Measurements from ENCODE around the gene FKBP6.
A peak's percentile ranks its signal among the peaks of the same experiment; 100 is the strongest.

Gene FKBP6

DNA sequence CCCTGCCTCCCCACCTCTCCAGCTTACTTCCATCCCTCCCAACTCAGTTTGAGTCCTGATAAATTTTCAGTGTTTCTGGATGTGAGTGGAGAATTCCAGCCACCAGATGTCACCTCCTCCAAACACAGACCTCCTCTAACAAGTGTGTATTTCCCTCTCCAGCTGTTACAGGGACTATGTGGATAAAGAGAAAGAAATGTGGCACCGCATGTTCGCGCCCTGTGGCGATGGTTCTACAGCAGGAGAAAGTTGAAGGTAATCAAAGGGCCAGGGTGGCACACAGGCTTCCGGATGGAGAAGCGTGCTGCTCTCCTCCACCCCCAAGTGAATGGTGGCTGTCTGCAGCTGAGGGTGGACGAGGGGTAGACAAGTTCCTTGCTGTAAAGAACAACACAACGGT, 14.7 kb downstream of the FKBP6 start:
- H3K27me3 Mint-ChIP-seq = no peaks in the 10 kb centered on the region
- H3K4me3 Mint-ChIP-seq = no peak overlapping the region
- no peak overlapping the region for H3K27ac Mint-ChIP-seq

DNA sequence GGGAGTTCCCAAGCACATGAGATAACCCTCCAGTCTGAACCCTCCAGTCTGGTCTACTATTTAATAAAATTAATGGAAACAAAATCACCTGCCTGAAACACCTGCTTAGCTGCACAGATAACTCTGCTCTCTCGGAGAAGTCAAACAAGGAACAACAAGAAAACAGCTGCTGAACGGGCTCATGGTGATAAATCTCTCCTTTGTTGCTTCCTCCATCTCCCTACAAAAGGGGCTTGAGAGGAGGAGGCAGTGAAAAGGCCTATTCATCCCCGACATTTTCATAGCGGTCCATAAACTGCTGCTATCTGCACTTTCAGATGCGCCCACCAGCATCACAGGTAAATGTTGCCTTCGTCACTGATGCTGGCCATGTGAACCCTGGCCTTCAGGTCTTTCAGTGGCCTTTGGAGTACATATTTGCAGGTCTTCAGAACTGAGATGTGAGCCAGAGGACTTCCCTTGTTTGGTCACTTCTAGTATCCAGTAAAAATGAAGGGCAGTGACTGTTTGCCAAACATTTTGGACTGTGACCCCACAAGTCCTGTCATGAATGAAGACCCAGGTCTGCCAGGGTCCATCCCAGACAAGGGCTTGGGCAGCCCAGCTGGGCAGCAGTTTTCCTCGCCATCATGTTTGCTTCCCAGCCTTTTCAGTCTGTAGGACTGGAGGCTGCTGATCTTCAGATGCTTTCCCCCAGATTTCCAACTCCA, 15.9 kb downstream of the FKBP6 start:
- no peaks in the 10 kb centered on the region for H3K27me3 Mint-ChIP-seq
- no peaks in the 10 kb centered on the region for H3K4me1 Mint-ChIP-seq
- no peak overlapping the region for H3K4me3 Mint-ChIP-seq
- H3K27ac Mint-ChIP-seq = no peak overlapping the region
- H3K9me3 Mint-ChIP-seq = no peaks in the 10 kb centered on the region
- no peaks in the 10 kb centered on the region for H3K36me3 Mint-ChIP-seq

More for the DNA sequence above, 14.7 kb downstream of the FKBP6 start:
- H3K9me3 Mint-ChIP-seq = no peaks in the 10 kb centered on the region
- H3K36me3 Mint-ChIP-seq = no peaks in the 10 kb centered on the region
- H3K4me1 Mint-ChIP-seq = no peaks in the 10 kb centered on the region

DNA sequence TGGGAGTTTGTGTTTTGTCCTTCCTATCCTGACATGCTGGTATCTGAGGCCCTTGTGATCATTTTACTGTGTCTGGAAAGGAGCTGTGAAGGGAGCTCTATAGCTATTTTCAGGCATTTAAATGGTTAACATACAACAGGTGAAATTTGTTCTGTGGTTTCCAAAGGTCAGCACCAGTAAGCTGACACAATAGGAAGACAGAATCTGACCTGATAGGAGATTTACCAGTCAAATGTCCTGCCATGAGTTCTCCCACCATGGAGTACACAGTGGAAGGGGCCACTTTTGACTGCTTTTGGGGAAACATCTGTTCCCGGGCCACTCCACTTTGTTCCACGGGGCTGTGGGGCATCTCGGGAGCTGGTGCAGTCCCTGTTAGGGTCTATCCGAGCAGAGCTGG, 17.6 kb downstream of the FKBP6 start:
- no peak overlapping the region for H3K27ac Mint-ChIP-seq
- H3K27me3 Mint-ChIP-seq = no peaks in the 10 kb centered on the region
- H3K4me3 Mint-ChIP-seq = no peak overlapping the region
- H3K9me3 Mint-ChIP-seq = no peaks in the 10 kb centered on the region
- no peaks in the 10 kb centered on the region for H3K4me1 Mint-ChIP-seq
- H3K36me3 Mint-ChIP-seq = no peaks in the 10 kb centered on the region

DNA sequence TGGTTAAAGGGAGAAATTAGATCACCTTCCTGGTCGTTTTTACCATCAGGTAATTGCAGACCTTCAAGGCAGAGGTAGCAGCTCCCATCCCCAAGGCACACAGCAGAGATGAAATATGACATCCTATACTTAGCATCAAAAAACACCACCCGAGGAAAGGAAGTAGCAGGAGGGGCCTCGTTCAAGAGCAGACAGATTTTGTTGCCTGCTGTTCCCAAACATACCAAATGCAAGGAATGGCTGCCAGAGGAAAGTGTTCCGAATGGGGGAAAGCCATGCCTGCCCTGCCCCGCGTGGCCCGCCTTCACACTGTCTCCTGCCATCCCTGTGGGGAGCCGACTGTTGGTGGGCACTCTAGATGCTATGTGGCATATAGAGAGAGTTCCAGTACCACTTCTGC, 18.0 kb downstream of the FKBP6 start:
- Mint-ChIP-seq H3K36me3 (no peaks in the 10 kb centered on the region), H3K9me3 (no peaks in the 10 kb centered on the region), H3K4me1 (no peaks in the 10 kb centered on the region), H3K27ac (no peak overlapping the region), H3K4me3 (no peak overlapping the region), H3K27me3 (no peaks in the 10 kb centered on the region)

DNA sequence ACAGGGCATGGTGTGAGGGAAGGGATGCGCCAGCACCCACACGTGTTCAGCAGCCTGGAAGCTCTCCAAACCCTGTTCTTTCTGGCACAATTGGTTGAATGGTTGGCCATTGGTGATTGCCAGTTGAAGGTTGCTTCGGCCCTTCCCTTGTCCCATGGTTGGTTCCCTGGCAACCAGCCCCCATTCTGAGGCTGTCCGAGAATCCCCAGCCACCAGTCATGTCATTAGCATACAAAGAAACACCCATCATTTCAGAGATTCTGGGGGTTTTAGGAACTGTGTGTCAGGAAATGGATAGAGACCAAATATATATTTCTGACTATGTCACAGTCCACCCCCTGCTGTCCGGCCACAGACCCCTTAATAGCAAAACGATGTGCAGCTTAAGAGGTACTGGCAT, 21.8 kb downstream of the FKBP6 start:
- H3K27me3 Mint-ChIP-seq = no peaks in the 10 kb centered on the region
- H3K36me3 Mint-ChIP-seq = no peaks in the 10 kb centered on the region
- no peaks in the 10 kb centered on the region for H3K4me1 Mint-ChIP-seq
- no peak overlapping the region for H3K4me3 Mint-ChIP-seq
- H3K27ac Mint-ChIP-seq = no peak overlapping the region
- no peaks in the 10 kb centered on the region for H3K9me3 Mint-ChIP-seq

DNA sequence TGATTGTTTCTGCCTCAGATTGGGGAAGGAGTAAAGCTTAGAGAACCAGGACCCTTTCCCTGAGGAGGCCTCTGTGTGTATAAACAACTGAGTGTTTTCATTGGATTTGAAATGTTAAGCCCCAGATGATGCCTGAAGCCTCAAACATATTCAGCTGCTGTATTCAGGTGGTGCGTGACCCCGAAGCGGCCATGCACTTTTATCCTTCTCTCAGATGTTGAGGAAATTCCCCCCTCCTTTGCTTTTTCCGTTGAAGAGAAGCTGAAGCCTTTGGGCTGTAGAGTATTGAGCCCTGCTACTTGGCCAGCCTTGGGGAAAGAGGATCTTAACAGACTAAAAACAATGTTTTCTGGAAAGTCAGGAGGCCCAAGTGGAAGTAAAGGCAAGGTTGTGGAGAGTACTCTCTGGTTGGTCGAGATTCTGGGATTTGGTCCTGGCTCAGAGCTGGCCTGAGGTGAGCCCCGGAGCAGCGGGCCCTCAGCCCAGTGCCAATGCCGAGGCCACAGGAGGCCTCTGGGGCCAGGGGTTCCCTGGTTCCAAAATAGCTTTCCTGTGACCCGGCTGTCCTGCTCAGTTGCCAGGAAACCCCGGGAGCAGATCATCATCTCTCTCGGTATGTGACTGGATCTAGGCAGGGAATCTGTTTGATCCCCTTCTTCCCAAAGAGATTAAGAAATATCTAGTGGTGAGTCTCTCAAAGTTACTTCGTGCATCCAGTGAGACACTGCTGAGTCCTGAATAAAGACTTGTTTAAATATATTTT, 22.5 kb downstream of the FKBP6 start:
- Mint-ChIP-seq H3K27ac (no peak overlapping the region), H3K4me1 (no peaks in the 10 kb centered on the region), H3K27me3 (no peaks in the 10 kb centered on the region)

DNA sequence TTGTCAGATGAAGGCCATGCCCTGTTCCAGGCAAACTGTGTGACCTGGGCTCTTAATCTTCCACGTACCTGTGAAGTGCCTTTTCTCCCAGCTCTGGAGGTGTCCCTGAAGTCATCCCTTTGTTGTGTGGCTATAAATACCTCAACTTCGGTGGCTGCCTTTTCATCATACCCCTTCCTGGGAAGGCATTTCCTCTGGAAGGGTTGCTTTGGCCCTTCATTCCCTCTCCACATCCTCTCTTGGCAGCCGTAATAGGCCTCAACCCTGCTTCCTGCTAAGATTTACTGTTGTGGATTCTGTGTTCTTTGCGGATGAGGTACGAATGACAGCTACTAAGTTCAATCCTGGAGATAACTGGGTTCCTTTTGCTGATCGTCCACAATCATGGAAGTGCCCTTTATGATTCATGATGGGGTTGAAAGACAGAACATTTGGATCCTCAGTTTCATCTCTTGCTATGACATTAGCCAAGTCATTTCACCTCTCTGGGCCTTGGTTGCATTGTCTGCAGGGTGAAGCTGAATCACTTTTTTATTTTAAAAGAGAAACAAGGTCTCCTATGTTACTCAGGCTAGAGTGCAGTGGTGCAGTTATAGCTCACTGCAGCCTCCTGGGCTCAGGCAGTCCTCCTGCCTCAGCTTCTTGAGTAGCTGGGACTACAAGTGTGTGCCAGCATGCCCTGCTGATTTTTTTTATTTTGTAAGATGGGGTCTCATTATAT, 23.6 kb downstream of the FKBP6 start:
- Mint-ChIP-seq H3K36me3 (no peaks in the 10 kb centered on the region), H3K27ac (no peak overlapping the region), H3K9me3 (no peaks in the 10 kb centered on the region), H3K27me3 (no peaks in the 10 kb centered on the region), H3K4me1 (no peaks in the 10 kb centered on the region), H3K4me3 (no peak overlapping the region)

More for the DNA sequence above, 22.5 kb downstream of the FKBP6 start:
- Mint-ChIP-seq H3K9me3 (no peaks in the 10 kb centered on the region), H3K36me3 (no peaks in the 10 kb centered on the region), H3K4me3 (no peak overlapping the region)

DNA sequence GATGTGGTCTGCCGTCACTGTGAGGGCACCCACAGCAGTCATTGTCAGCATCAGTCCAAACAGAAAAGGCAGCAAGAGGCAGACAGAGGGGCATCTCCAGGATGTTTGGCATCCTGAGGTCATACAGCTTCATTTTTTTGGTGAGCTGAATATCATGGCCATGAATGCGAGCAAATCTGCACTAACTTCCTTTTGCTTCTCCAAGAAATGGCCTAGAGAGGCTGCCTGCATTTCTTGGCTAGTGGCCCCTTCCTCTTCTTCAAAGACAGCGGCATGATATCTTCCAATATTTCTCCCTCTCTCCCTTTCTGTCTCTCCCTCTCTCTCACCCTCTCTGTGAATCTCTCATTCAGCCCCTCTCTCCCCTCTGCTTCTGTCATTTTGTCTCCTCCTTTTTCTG, 24.8 kb downstream of the FKBP6 start:
- no peaks in the 10 kb centered on the region for H3K36me3 Mint-ChIP-seq
- H3K9me3 Mint-ChIP-seq = no peaks in the 10 kb centered on the region
- H3K27me3 Mint-ChIP-seq = no peaks in the 10 kb centered on the region
- H3K4me3 Mint-ChIP-seq = no peak overlapping the region
- peaks cover under 1% of the 10 kb centered on the region for H3K4me1 Mint-ChIP-seq
- H3K27ac Mint-ChIP-seq = no peak overlapping the region

DNA sequence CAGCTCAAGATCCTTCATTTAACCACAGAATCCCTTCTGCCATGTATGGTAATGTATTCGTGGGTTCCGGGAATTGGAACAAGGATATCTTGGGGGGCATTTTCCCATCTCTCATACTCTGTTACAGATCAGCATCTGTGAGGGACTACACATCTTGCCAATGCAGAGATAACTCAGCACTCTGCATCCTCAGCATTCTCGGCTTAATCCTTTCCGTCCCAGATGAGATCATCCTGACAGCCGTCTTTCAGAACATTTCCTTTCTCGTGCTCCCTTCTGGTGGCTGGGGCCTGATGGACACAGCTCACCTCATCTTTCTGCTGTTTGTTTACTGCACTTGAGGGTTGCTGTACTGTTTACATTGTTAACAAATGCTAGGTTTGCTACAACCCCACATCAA, 25.3 kb downstream of the FKBP6 start:
- Mint-ChIP-seq H3K27me3 (no peaks in the 10 kb centered on the region), H3K9me3 (no peaks in the 10 kb centered on the region), H3K27ac (no peak overlapping the region), H3K36me3 (no peaks in the 10 kb centered on the region), H3K4me1 (peaks cover 5% of the 10 kb centered on the region), H3K4me3 (no peak overlapping the region)

DNA sequence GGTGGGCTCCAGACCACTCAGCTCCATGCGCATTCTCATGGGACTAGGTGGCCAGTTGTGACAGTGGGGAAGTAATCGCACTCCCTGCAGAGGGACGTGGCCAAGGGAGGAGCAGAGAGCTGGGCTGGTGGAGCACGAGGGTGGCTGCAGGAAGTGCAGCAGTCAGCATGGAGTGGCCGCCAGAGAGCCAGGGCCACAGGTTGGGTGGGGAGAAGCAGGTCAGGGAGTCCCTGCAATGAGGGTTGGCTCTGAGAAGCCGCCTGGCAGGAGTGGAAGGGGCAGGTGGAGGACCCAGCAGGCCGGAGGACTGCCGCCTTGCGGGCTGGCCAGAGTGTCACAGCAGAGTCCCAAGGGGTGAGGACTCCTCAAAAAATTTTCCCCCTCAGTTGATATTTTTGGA, 26.2 kb downstream of the FKBP6 start:
- H3K4me1 Mint-ChIP-seq = peaks cover 5% of the 10 kb centered on the region
- no peak overlapping the region for H3K27ac Mint-ChIP-seq
- no peaks in the 10 kb centered on the region for H3K27me3 Mint-ChIP-seq
- no peak overlapping the region for H3K4me3 Mint-ChIP-seq
- H3K36me3 Mint-ChIP-seq = no peaks in the 10 kb centered on the region
- no peaks in the 10 kb centered on the region for H3K9me3 Mint-ChIP-seq

DNA sequence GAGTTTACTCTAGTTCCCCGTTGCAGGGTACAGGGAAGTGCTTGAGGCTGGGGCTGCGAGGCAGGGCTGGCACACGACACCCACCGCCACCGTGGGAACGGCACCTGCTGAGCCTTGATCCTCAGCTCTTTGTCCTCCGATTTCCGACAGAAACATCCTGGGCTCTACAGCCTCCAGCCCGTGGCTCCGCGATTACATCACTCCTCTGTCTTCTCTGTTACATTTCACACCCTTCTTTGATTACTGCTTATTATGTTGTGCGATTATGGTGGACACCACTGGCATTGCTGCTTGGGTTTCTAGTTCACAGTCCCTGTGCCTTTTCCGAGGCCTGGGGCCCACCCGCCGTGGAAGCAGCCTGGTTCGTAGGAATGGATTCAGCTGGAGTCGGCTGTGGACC, 26.9 kb downstream of the FKBP6 start:
- H3K27me3 Mint-ChIP-seq = no peaks in the 10 kb centered on the region
- H3K27ac Mint-ChIP-seq = no peak overlapping the region

DNA sequence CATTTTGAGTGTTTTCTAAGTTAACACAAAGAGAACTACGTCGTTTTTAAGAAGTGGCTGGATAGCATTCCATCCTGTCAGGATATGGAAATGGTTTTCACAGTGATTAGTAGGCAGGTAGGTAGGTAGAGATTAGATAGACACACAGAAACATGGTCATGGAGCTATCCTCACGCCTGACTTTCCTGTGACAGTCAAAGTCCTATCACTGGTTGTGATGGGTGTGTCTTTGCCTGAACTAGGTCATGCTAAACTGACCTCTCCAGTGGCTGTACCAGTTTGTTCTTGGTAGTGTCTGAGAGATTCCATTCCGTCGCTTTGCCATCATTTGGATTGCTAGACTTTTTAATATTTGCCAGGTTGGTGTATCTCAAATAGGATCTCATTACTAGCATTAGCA, 28.2 kb downstream of the FKBP6 start:
- no peak overlapping the region for H3K27ac Mint-ChIP-seq
- H3K4me3 Mint-ChIP-seq = no peak overlapping the region
- no peaks in the 10 kb centered on the region for H3K27me3 Mint-ChIP-seq
- H3K36me3 Mint-ChIP-seq = no peaks in the 10 kb centered on the region
- peaks cover 5% of the 10 kb centered on the region for H3K4me1 Mint-ChIP-seq
- no peaks in the 10 kb centered on the region for H3K9me3 Mint-ChIP-seq

More for the DNA sequence above, 26.9 kb downstream of the FKBP6 start:
- H3K36me3 Mint-ChIP-seq = no peaks in the 10 kb centered on the region
- H3K4me1 Mint-ChIP-seq = peaks cover 5% of the 10 kb centered on the region
- H3K9me3 Mint-ChIP-seq = no peaks in the 10 kb centered on the region
- no peak overlapping the region for H3K4me3 Mint-ChIP-seq

DNA sequence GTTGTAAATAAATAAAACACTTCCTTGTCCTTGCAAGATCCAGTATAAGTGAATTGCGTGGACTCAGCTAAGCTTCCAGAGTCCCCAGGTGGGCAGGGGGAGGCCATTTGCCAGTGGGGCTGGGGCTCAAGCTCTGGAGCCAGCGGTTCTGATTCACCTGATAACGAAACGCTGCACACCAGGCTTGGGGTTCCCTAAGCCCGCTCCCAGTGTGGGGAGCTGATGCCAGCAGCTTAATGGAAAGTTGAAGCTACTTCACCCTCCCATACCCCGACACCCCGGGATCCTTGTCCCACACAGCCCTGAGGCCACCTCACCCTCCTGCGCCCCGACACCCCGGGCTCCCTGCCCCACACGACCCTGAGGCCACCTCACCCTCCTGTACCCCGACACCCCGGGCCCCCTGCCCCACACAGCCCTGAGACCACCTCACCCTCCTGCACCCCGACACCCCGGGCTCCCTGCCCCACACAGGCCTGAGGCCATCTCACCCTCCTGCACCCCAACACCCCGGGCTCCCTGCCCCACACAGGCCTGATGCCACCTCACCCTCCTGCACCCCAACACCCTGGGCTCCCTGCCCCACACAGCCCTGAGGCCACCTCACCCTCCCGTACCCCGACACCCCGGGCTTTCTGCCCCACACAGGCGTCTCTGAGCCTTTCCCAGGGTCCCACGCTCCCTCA, 30.8 kb downstream of the FKBP6 start:
- Mint-ChIP-seq H3K4me3 (peak overlapping the region; percentile 51), H3K36me3 (no peaks in the 10 kb centered on the region)

DNA sequence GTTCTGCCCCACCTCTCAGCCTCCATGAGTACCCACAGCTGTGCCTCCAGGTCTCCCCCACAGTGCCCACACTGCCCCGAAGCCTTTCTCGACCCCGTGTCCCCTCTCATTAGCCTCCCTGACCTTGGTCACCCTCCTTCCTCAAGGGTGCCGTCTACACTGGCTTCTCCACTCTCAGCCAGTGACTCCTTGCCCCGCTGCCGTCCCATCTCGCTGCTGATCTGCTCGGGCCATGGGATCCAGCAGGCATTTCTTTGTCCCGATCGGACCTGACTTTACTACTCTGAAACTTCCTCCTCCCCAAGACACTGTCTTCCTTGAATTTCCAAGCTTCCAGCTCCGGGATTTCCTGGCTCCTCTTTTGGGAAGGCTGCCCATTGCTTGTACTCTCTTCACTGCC, 31.3 kb downstream of the FKBP6 start:
- H3K36me3 Mint-ChIP-seq = no peaks in the 10 kb centered on the region
- H3K4me3 Mint-ChIP-seq = no peak overlapping the region
- H3K27ac Mint-ChIP-seq = no peak overlapping the region

More for the DNA sequence above, 30.8 kb downstream of the FKBP6 start:
- Mint-ChIP-seq H3K27ac (no peak overlapping the region), H3K9me3 (no peaks in the 10 kb centered on the region), H3K4me1 (peaks cover 5% of the 10 kb centered on the region), H3K27me3 (no peaks in the 10 kb centered on the region)

DNA sequence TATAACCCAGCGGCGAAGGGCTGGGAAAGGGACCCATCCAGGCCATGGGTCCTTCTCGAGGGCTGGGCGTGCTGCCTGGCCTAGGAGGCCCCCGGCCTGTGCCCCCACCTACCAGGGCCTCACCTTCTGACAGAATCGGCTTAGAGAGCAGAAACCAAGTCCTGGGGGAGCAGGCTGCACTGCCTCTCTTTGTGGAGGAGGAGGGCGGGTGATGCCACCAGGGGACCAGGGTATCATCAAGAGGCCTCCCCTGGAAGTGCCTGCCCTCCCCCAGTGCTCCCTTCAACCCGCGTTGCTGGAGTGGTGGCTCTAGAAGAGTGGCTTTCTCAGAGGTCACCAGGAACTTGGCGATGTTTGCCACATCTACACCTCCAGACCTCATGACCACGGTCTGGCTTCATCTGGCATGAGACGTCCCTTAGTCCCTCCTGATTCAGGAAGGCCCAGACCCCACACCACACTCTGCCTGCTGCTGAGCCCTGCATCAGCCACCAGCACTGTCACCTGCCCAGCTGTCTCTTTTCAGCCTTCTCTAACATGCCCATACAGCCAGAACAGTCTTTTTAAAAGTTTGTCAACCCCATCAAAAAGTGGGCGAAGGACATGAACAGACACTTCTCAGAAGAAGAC, 31.9 kb downstream of the FKBP6 start:
- Mint-ChIP-seq H3K4me3 (no peak overlapping the region), H3K27ac (no peak overlapping the region), H3K36me3 (no peaks in the 10 kb centered on the region), H3K9me3 (no peaks in the 10 kb centered on the region), H3K27me3 (no peaks in the 10 kb centered on the region), H3K4me1 (peaks cover 5% of the 10 kb centered on the region)

More for the DNA sequence above, 31.3 kb downstream of the FKBP6 start:
- H3K9me3 Mint-ChIP-seq = no peaks in the 10 kb centered on the region
- no peaks in the 10 kb centered on the region for H3K27me3 Mint-ChIP-seq
- H3K4me1 Mint-ChIP-seq = peaks cover 5% of the 10 kb centered on the region

All from activated naive CD4-positive, alpha-beta T cell treated with anti-CD3 and anti-CD28 coated beads, Interleukin-2, amount 50 U/mL, for 24 hours (primary cell).